ENCODE data around the gene CD3G. TPM values are rescaled to one million over a fixed set of nuclear protein-coding genes. Genes with fewer than 3 reads are reported as not detected.

CD3G gene
- total and polyA plus RNA-seq, 9 of the 15 experiments (the other 6 are each of a cell fraction or from before 2014, with no cell fraction given) = 0.30 to 1.7 (median 0.47) TPM

GRCh38 chr11:118338637-118339061, 5.5 kb upstream of the CD3G start (continued):
- TF ChIP-seq RNF2 (IDR thresholded peaks at IDR 0.05) (no peak), HSF4 (CRISPR knock-in tag; IDR thresholded peaks at IDR 0.05; ENCODE audit: borderline replicate concordance) (no peak), VEZF1 (CRISPR knock-in tag; IDR thresholded peaks at IDR 0.05) (0 out of 2 replicates have a peak, but pooled peaks have one; percentile 14), TFAP4 (CRISPR knock-in tag; IDR thresholded peaks at IDR 0.05; ENCODE audit: borderline replicate concordance) (peak; percentile 18; the same call in 1 of the 2 replicates), LEF1 (IDR thresholded peaks at IDR 0.05) (no peak), ILF3 (IDR thresholded peaks at IDR 0.05; ENCODE audit: borderline replicate concordance) (no peak), ZNF274 (IDR thresholded peaks at IDR 0.05; ENCODE audit: borderline replicate concordance, low read depth, low read length) (no peak), HMBOX1 (IDR thresholded peaks at IDR 0.05) (peak; percentile 52; the same call in 1 of the 2 replicates), SMAD4 (CRISPR knock-in tag; conservative IDR thresholded peaks at IDR 0.05) (peak; percentile 30; the same call in 1 of the 2 replicates), NONO (IDR thresholded peaks at IDR 0.05; ENCODE audit: low read depth in 2 of 2, low read length in 1 of 2) (no peak), ZNF12 (CRISPR knock-in tag; IDR thresholded peaks at IDR 0.05) (no peak), MXI1 (IDR thresholded peaks at IDR 0.05; ENCODE audit: low read depth, low read length) (no peak), TRIM24 (IDR thresholded peaks at IDR 0.05) (no peak), SMAD3 (CRISPR knock-in tag; conservative IDR thresholded peaks at IDR 0.05) (0 out of 2 replicates have a peak, but pooled peaks have one; percentile 28), GTF3C2 (IDR thresholded peaks at IDR 0.05; ENCODE audit: borderline replicate concordance, extremely low read depth, insufficient read length) (no peak), MCM5 (IDR thresholded peaks at IDR 0.05; ENCODE audit: low read depth) (no peak), PTTG1 (tag; IDR thresholded peaks at IDR 0.05; ENCODE audit: low read depth) (no peak), PRPF4 (IDR thresholded peaks at IDR 0.05; ENCODE audit: insufficient read depth, low read depth, low read length, poor library complexity, severe bottlenecking) (no peak)
